Measurements from ENCODE around the gene DEFB113.

DEFB113 gene

DNA sequence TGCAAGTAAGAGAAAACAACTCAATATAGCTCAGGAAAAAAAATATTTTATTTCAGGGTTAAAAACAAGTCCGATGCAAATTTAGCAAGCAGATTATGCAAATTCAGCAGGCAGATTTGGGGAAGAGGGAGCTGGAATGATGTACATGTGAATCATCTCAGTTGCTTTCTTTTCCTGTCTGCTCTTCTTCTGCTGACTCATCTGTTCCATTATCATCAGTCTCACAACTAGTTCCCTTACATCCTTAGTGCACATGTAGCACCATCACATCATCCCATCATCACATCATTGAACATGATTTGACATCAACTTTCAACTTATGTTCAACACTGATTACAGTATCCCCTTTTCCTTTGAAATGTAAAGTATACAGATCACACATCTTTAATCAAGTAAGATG lies 11.5 kb upstream of the DEFB113 start:
- no peaks in the 10 kb centered on the region for H3K9me3 ChIP-seq (replicated peaks in 1 of 2; ENCODE audit: control insufficient read depth in 2 of 2, insufficient read depth in 1 of 2, low read depth in 1 of 2, low read length in 2 of 2)
- no peak overlapping the region for H3K4me2 ChIP-seq (ENCODE audit: insufficient read depth, low read length, poor library complexity, severe bottlenecking)
- no peaks in the 10 kb centered on the region for H3K79me1 ChIP-seq (ENCODE audit: low read depth, low read length)
- H3K4me3 ChIP-seq (ENCODE audit: low read length in 2 of 2): no peak overlapping the region
- no peak overlapping the region for H3K14ac ChIP-seq (ENCODE audit: low read length)
- no peak overlapping the region for H3K18ac ChIP-seq (ENCODE audit: low read length)
- no peak overlapping the region for H2BK15ac ChIP-seq (ENCODE audit: low read length)
- H3K23ac ChIP-seq (ENCODE audit: low read depth, low read length, poor library complexity): no peak overlapping the region
- H3K27me3 ChIP-seq (ENCODE audit: control insufficient read depth in 3 of 3, insufficient read depth in 3 of 3, low read depth in 1 of 3, low read length in 3 of 3): no peaks in the 10 kb centered on the region
- no peak overlapping the region for H2BK12ac ChIP-seq (ENCODE audit: low read length)
- no peak overlapping the region for H4K8ac ChIP-seq (ENCODE audit: low read depth, low read length)
- H3K9ac ChIP-seq (ENCODE audit: low read depth, low read length, poor library complexity): no peak overlapping the region
- H3K36me3 ChIP-seq (replicated peaks in 1 of 2; ENCODE audit: control insufficient read depth in 2 of 2, insufficient read depth in 2 of 2, low read length in 2 of 2): no peaks in the 10 kb centered on the region
- no peak for DNase-seq (ENCODE audit: low spot score)
- H3K27ac ChIP-seq (replicated peaks; ENCODE audit: low read length): no peak overlapping the region
- H2AFZ ChIP-seq (ENCODE audit: low read length): no peak overlapping the region
- no peak overlapping the region for H2BK120ac ChIP-seq (ENCODE audit: low read depth, low read length)
- WGBS, 2 donors (ENCODE audit: extremely low coverage in 2 of 2, insufficient read length in 2 of 2, insufficient replicate concordance in 1 of 2): no CpG with 5 or more reads among the region's 1 CpG
- no peak overlapping the region for H2AK5ac ChIP-seq (ENCODE audit: low read depth, low read length)
- no peak overlapping the region for H4K91ac ChIP-seq (ENCODE audit: low read depth, low read length, poor library complexity)
- no peaks in the 10 kb centered on the region for H3K4me1 ChIP-seq (ENCODE audit: control insufficient read depth in 2 of 2, insufficient read depth in 1 of 2, low read depth in 1 of 2, low read length in 2 of 2)
- no peak overlapping the region for H2BK5ac ChIP-seq (ENCODE audit: low read length)
- no peak overlapping the region for H3K4ac ChIP-seq (ENCODE audit: low read length)

DNA sequence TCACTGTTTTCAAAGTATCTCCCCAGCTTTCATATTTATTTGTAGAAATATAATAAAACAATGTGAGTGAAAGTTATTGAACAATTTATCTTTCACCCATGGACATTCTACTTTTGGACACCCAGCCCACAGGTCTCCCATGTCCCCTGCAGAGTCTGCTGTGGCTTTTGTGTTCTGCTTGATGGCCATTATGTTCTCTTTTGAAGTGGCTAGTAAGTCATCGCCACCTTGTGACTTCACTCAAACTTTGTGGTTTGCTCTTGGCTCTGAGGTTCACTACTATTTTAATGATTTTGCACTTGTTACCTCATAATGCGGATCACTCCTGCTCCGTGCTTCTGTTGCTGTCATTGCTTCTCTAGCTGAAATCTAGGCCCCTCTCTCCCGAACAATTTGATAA lies 10.2 kb upstream of the DEFB113 start:
- Histone ChIP-seq H3K9ac (ENCODE audit: low read depth, low read length, poor library complexity) (no peak overlapping the region), H3K4me3 (ENCODE audit: low read length in 2 of 2) (no peak overlapping the region), H3K4me2 (ENCODE audit: insufficient read depth, low read length, poor library complexity, severe bottlenecking) (no peak overlapping the region), H3K27ac (replicated peaks; ENCODE audit: low read length) (no peak overlapping the region), H4K91ac (ENCODE audit: low read depth, low read length, poor library complexity) (no peak overlapping the region), H2AFZ (ENCODE audit: low read length) (no peak overlapping the region), H3K27me3 (ENCODE audit: control insufficient read depth in 3 of 3, insufficient read depth in 3 of 3, low read depth in 1 of 3, low read length in 3 of 3) (no peaks in the 10 kb centered on the region), H2AK5ac (ENCODE audit: low read depth, low read length) (no peak overlapping the region), H3K9me3 (replicated peaks in 1 of 2; ENCODE audit: control insufficient read depth in 2 of 2, insufficient read depth in 1 of 2, low read depth in 1 of 2, low read length in 2 of 2) (no peaks in the 10 kb centered on the region), H2BK15ac (ENCODE audit: low read length) (no peak overlapping the region), H3K79me1 (ENCODE audit: low read depth, low read length) (no peaks in the 10 kb centered on the region), H3K14ac (ENCODE audit: low read length) (no peak overlapping the region), H2BK120ac (ENCODE audit: low read depth, low read length) (no peak overlapping the region), H3K4me1 (ENCODE audit: control insufficient read depth in 2 of 2, insufficient read depth in 1 of 2, low read depth in 1 of 2, low read length in 2 of 2) (no peaks in the 10 kb centered on the region), H3K36me3 (replicated peaks in 1 of 2; ENCODE audit: control insufficient read depth in 2 of 2, insufficient read depth in 2 of 2, low read length in 2 of 2) (no peaks in the 10 kb centered on the region), H2BK5ac (ENCODE audit: low read length) (no peak overlapping the region), H4K8ac (ENCODE audit: low read depth, low read length) (no peak overlapping the region), H3K23ac (ENCODE audit: low read depth, low read length, poor library complexity) (no peak overlapping the region), H2BK12ac (ENCODE audit: low read length) (no peak overlapping the region), H3K4ac (ENCODE audit: low read length) (no peak overlapping the region), H3K18ac (ENCODE audit: low read length) (no peak overlapping the region)
- WGBS, 2 donors (ENCODE audit: extremely low coverage in 2 of 2, insufficient read length in 2 of 2, insufficient replicate concordance in 1 of 2): no CpG with 5 or more reads among the region's 4 CpGs
- DNase-seq (ENCODE audit: low spot score): no peak

DNA sequence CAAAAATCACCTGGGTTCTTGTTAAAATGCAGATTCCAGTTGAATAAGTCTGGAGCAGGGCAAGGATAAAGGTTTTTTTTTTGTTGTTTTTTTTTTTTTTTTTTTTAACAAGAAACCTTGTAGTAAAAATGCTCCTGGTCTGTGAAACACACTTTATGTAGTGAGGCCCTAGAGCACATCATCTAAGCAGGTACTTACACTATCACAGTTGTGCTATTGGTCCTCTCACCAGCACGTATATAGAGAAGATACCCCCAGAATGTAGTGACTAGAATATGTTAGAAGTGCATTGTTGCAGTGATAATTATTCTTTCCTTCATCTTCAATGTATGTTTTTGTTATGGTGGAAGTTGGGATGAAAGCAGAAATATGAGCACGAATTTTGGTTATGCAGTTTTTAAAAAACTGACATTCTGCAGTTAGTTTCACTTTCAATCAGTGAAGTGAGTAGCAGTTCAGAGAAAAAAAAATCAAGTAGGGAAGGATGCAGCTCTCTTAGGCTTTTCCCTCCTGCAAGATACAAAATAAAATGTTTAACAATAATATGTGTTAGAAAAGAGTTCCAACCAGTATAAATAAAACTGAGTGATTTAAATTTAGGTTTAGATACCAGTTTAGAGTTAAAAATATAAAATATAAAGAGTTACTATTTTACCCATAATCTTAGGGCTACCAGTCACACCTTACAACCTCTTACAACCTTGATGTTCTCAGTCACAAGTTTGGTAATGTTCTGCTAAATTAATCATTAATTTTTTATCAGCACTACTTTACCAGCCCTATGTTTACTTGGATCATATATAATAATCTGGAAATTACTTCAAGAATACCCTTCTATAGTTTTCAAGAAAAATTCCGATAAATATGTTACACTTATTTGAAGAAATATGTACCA lies 9.2 kb upstream of the DEFB113 start:
- DNase-seq (ENCODE audit: low spot score): no peak
- no peak overlapping the region for H3K4me3 ChIP-seq (ENCODE audit: low read length in 2 of 2)
- no CpG with 5 or more reads among the region's 3 CpGs for WGBS, 2 donors (ENCODE audit: extremely low coverage in 2 of 2, insufficient read length in 2 of 2, insufficient replicate concordance in 1 of 2)

DNA sequence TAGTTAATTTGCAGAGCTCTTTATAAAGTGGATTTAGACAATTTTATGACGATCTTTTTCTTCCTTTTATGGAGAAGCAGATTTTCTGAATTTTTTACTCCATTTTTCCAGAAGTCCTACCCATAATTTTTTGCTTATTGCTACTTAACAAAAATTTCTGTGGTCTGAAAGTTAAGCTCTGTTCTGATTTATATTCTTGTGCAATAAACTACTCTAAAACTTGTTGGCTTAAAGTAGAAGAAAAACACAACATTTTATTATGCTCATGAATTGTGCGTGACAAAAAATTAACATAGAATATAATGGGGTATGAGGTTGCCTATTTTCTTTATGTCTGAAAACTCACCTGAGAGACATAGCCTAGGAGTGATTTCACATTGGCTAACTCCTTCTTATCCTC lies 2.6 kb downstream of the DEFB113 start:
- Histone ChIP-seq H2BK12ac (ENCODE audit: low read length) (no peak overlapping the region), H3K4me3 (ENCODE audit: low read length in 2 of 2) (no peak overlapping the region), H2BK120ac (ENCODE audit: low read depth, low read length) (no peak overlapping the region), H2AK5ac (ENCODE audit: low read depth, low read length) (no peak overlapping the region), H2BK15ac (ENCODE audit: low read length) (no peak overlapping the region), H3K4me1 (ENCODE audit: control insufficient read depth in 2 of 2, insufficient read depth in 1 of 2, low read depth in 1 of 2, low read length in 2 of 2) (no peaks in the 10 kb centered on the region), H3K79me1 (ENCODE audit: low read depth, low read length) (no peaks in the 10 kb centered on the region), H3K4me2 (ENCODE audit: insufficient read depth, low read length, poor library complexity, severe bottlenecking) (no peak overlapping the region), H4K91ac (ENCODE audit: low read depth, low read length, poor library complexity) (no peak overlapping the region), H3K27ac (replicated peaks; ENCODE audit: low read length) (no peak overlapping the region), H3K27me3 (ENCODE audit: control insufficient read depth in 3 of 3, insufficient read depth in 3 of 3, low read depth in 1 of 3, low read length in 3 of 3) (no peaks in the 10 kb centered on the region), H3K23ac (ENCODE audit: low read depth, low read length, poor library complexity) (no peak overlapping the region), H3K14ac (ENCODE audit: low read length) (no peak overlapping the region), H2BK5ac (ENCODE audit: low read length) (no peak overlapping the region), H3K9ac (ENCODE audit: low read depth, low read length, poor library complexity) (no peak overlapping the region), H3K18ac (ENCODE audit: low read length) (no peak overlapping the region), H3K36me3 (replicated peaks in 1 of 2; ENCODE audit: control insufficient read depth in 2 of 2, insufficient read depth in 2 of 2, low read length in 2 of 2) (no peaks in the 10 kb centered on the region), H4K8ac (ENCODE audit: low read depth, low read length) (no peak overlapping the region), H3K9me3 (replicated peaks in 1 of 2; ENCODE audit: control insufficient read depth in 2 of 2, insufficient read depth in 1 of 2, low read depth in 1 of 2, low read length in 2 of 2) (no peaks in the 10 kb centered on the region), H3K4ac (ENCODE audit: low read length) (no peak overlapping the region), H2AFZ (ENCODE audit: low read length) (no peak overlapping the region)
- WGBS, 2 donors (ENCODE audit: extremely low coverage in 2 of 2, insufficient read length in 2 of 2, insufficient replicate concordance in 1 of 2): no CpG with 5 or more reads among the region's 2 CpGs
- DNase-seq (ENCODE audit: low spot score): no peak

More for the DNA sequence above, 9.2 kb upstream of the DEFB113 start:
- Histone ChIP-seq H3K79me1 (ENCODE audit: low read depth, low read length) (no peaks in the 10 kb centered on the region), H3K18ac (ENCODE audit: low read length) (no peak overlapping the region), H3K14ac (ENCODE audit: low read length) (no peak overlapping the region), H2AFZ (ENCODE audit: low read length) (no peak overlapping the region), H3K9ac (ENCODE audit: low read depth, low read length, poor library complexity) (no peak overlapping the region), H3K9me3 (replicated peaks in 1 of 2; ENCODE audit: control insufficient read depth in 2 of 2, insufficient read depth in 1 of 2, low read depth in 1 of 2, low read length in 2 of 2) (no peaks in the 10 kb centered on the region), H2BK12ac (ENCODE audit: low read length) (no peak overlapping the region), H3K4me2 (ENCODE audit: insufficient read depth, low read length, poor library complexity, severe bottlenecking) (no peak overlapping the region), H4K8ac (ENCODE audit: low read depth, low read length) (no peak overlapping the region), H3K4me1 (ENCODE audit: control insufficient read depth in 2 of 2, insufficient read depth in 1 of 2, low read depth in 1 of 2, low read length in 2 of 2) (no peaks in the 10 kb centered on the region), H2AK5ac (ENCODE audit: low read depth, low read length) (no peak overlapping the region), H2BK5ac (ENCODE audit: low read length) (no peak overlapping the region), H3K36me3 (replicated peaks in 1 of 2; ENCODE audit: control insufficient read depth in 2 of 2, insufficient read depth in 2 of 2, low read length in 2 of 2) (no peaks in the 10 kb centered on the region), H2BK15ac (ENCODE audit: low read length) (no peak overlapping the region), H3K23ac (ENCODE audit: low read depth, low read length, poor library complexity) (no peak overlapping the region), H3K27ac (replicated peaks; ENCODE audit: low read length) (no peak overlapping the region), H2BK120ac (ENCODE audit: low read depth, low read length) (no peak overlapping the region), H4K91ac (ENCODE audit: low read depth, low read length, poor library complexity) (no peak overlapping the region), H3K4ac (ENCODE audit: low read length) (no peak overlapping the region), H3K27me3 (ENCODE audit: control insufficient read depth in 3 of 3, insufficient read depth in 3 of 3, low read depth in 1 of 3, low read length in 3 of 3) (no peaks in the 10 kb centered on the region)
